GM19351 (cell line): ENCODE measurements around the gene IGFBP1.

ENCODE experiments used
- ATAC-seq: cut with Tn5 transposase; IDR thresholded peaks from one replicate; pipeline ENCODE4 v1.9.1; 2021; ENCODE audit warnings: mild to moderate bottlenecking, moderate library complexity; ENCODE audit not compliant: unreplicated experiment

IGFBP1 gene

GRCh38 chr7:45880433-45880860 lies 7.8 kb upstream of the IGFBP1 start:
- no peak for ATAC-seq

- no peak for ATAC-seq
Measured at GRCh38 chr7:45881280-45881758, 7.0 kb upstream of the IGFBP1 start.

- no peak for ATAC-seq
Measured at GRCh38 chr7:45881759-45882464, 6.4 kb upstream of the IGFBP1 start.

- ATAC-seq: no peak
Measured at GRCh38 chr7:45882465-45882810, 5.8 kb upstream of the IGFBP1 start.

GRCh38 chr7:45884136-45884535 lies 4.2 kb upstream of the IGFBP1 start:
- no peak for ATAC-seq

GRCh38 chr7:45885264-45885882 lies 2.9 kb upstream of the IGFBP1 start:
- no peak for ATAC-seq

GRCh38 chr7:45886931-45887667 lies 1.2 kb upstream of the IGFBP1 start:
- ATAC-seq: no peak

- ATAC-seq: no peak
Measured at GRCh38 chr7:45888993-45889366, 692 bp downstream of the IGFBP1 start.

- ATAC-seq: no peak
Measured at GRCh38 chr7:45889367-45890067, 1.2 kb downstream of the IGFBP1 start.

- ATAC-seq: no peak
Measured at GRCh38 chr7:45890125-45890901, 2.0 kb downstream of the IGFBP1 start.

GRCh38 chr7:45890902-45891461 lies 2.7 kb downstream of the IGFBP1 start:
- ATAC-seq: no peak

- no peak for ATAC-seq
Measured at GRCh38 chr7:45891462-45892402, 3.4 kb downstream of the IGFBP1 start.

- ATAC-seq: no peak
Measured at GRCh38 chr7:45892407-45893035, 4.2 kb downstream of the IGFBP1 start.

- ATAC-seq: no peak
Measured at GRCh38 chr7:45893374-45893995, 5.2 kb downstream of the IGFBP1 start.

- no peak for ATAC-seq
Measured at GRCh38 chr7:45893996-45894664, 5.8 kb downstream of the IGFBP1 start.

- no peak for ATAC-seq
Measured at GRCh38 chr7:45894665-45895062, 6.4 kb downstream of the IGFBP1 start.

- no peak for ATAC-seq
Measured at GRCh38 chr7:45897042-45897690, 8.9 kb downstream of the IGFBP1 start.
